HL-60 (cell line): Measurements from ENCODE around the gene UGT2A3.

Source experiments
- DNase-seq, 2 experiments: peaks; one replicate each; pipeline ENCODE4 v3.0.0-alpha.2; 2010 to 2020; ENCODE audit warnings: low read depth in 1 of 2, low spot score in 1 of 2
- H3K27ac ChIP-seq: fragments of 250-450 bp; sonication (Bioruptor Pico); replicated peaks from 2 replicates; pipeline ENCODE4 v1.5.1; 2020; ENCODE audit warnings: mild to moderate bottlenecking, moderate library complexity
- H3K27me3 ChIP-seq: fragments of 250-450 bp; sonication (Bioruptor Pico); 2 replicates; pipeline ENCODE4 v1.5.1; 2021; ENCODE audit warnings: mild to moderate bottlenecking, moderate library complexity; ENCODE audit not compliant: insufficient read depth, poor library complexity, severe bottlenecking
- H3K4me3 ChIP-seq: replicated peaks from 2 replicates; pipeline ENCODE4 v1.5.1; 2011; ENCODE audit warnings: mild to moderate bottlenecking, control low read depth, low read length; ENCODE audit not compliant: insufficient read depth
- GABPA ChIP-seq: IDR thresholded peaks from 2 replicates; pipeline ENCODE4 v1.6.1; 2012; ENCODE audit warnings: low read depth
- POLR2AphosphoS5 ChIP-seq: IDR thresholded peaks from 2 replicates; pipeline ENCODE4 v1.6.1; 2012; ENCODE audit warnings: low read depth
- SPI1 ChIP-seq: IDR thresholded peaks from 2 replicates; pipeline ENCODE4 v1.6.1; 2012; ENCODE audit warnings: low read depth, mild to moderate bottlenecking, borderline replicate concordance
- long read RNA-seq: library from polyadenylated mRNA; unstranded; transcript quantifications from one replicate; pipeline ENCODE4 v2.0.0, GENCODE V29; 2020
- TF ChIP-seq, protein P1 (sequence below): IDR thresholded peaks from 2 replicates; pipeline ENCODE4 v1.6.1; 2012; ENCODE audit warnings: low read depth; ENCODE audit not compliant: insufficient replicate concordance
- TF ChIP-seq, protein P2 (sequence below): IDR thresholded peaks from one replicate; pipeline ENCODE4 v1.5.1; 2011; ENCODE audit warnings: low read length, control low read depth, inconsistent platforms; ENCODE audit not compliant: insufficient read depth

Gene UGT2A3
- long read RNA-seq, result 0 reads

DNA sequence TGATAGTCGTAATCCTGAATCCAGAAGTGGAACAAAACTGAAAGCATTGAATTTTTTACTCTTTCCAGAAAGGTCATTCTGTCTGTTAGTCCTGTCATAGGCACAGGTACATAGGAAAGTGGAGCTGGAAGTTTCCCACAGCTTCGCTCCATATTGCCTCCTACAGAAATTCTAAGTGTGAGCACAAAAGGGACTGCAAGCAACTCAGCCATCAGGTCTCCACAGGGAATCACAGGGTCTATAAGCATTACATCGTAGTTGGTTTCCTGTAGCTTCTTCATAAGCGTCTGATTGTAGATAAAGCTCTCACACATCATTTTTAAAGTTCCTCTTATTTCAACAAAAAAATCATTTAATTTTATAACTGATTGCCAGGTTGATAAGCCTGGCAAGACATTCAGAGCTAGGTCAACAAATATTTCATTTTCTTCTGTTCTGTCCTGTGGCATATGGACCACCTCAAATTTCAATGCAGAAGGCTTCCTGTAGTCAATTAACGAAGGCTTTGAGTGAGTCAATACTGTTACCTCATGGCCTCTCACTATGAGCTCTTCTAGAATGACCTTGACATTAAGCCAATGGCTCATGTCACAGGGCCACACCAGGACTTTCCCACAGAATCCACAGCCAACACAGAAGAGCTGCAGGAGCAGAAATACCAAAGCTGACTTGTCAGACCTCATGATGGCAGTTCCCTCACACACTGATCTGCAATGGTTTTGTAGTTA, at the start of gene UGT2A3:
Gene UGT2A3, minus strand, starts transcription at position 727 of the 728 bp plus-strand sequence. Its CDS starts 44 bp downstream, at position 683.
- TF ChIP-seq, protein P1, sequence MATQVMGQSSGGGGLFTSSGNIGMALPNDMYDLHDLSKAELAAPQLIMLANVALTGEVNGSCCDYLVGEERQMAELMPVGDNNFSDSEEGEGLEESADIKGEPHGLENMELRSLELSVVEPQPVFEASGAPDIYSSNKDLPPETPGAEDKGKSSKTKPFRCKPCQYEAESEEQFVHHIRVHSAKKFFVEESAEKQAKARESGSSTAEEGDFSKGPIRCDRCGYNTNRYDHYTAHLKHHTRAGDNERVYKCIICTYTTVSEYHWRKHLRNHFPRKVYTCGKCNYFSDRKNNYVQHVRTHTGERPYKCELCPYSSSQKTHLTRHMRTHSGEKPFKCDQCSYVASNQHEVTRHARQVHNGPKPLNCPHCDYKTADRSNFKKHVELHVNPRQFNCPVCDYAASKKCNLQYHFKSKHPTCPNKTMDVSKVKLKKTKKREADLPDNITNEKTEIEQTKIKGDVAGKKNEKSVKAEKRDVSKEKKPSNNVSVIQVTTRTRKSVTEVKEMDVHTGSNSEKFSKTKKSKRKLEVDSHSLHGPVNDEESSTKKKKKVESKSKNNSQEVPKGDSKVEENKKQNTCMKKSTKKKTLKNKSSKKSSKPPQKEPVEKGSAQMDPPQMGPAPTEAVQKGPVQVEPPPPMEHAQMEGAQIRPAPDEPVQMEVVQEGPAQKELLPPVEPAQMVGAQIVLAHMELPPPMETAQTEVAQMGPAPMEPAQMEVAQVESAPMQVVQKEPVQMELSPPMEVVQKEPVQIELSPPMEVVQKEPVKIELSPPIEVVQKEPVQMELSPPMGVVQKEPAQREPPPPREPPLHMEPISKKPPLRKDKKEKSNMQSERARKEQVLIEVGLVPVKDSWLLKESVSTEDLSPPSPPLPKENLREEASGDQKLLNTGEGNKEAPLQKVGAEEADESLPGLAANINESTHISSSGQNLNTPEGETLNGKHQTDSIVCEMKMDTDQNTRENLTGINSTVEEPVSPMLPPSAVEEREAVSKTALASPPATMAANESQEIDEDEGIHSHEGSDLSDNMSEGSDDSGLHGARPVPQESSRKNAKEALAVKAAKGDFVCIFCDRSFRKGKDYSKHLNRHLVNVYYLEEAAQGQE, result no peak
- TF ChIP-seq POLR2AphosphoS5 (no peak), GABPA (no peak), SPI1 (no peak)
- TF ChIP-seq, protein P2, sequence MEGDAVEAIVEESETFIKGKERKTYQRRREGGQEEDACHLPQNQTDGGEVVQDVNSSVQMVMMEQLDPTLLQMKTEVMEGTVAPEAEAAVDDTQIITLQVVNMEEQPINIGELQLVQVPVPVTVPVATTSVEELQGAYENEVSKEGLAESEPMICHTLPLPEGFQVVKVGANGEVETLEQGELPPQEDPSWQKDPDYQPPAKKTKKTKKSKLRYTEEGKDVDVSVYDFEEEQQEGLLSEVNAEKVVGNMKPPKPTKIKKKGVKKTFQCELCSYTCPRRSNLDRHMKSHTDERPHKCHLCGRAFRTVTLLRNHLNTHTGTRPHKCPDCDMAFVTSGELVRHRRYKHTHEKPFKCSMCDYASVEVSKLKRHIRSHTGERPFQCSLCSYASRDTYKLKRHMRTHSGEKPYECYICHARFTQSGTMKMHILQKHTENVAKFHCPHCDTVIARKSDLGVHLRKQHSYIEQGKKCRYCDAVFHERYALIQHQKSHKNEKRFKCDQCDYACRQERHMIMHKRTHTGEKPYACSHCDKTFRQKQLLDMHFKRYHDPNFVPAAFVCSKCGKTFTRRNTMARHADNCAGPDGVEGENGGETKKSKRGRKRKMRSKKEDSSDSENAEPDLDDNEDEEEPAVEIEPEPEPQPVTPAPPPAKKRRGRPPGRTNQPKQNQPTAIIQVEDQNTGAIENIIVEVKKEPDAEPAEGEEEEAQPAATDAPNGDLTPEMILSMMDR, result no peak
- Histone ChIP-seq H3K4me3 (no peak within 1 kb of the TSS), H3K27ac (no peak within 1 kb of the TSS), H3K27me3 (no peaks in the 10 kb centered on the region)
- no peak for DNase-seq

DNA sequence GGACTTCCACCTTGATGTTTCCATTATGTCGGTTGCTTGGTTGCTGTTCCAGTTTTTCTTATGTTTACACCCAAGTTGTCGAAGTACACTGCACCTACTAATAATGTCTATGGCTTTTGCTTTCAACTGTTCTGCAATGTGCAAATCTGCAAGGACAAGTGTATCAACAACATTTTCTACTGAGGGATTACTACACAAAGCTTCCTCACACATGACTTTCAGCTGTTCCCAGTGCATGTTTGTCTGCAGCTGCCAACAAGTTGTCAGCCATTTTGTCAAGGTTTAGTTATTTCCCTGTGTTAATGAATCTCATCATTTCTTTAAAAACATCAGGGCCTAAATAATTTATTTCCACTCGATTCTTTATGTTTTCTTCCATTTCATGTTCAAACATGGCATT, 45.4 kb upstream of the UGT2A3 start:
- no peak overlapping the region for H3K27ac ChIP-seq
- no peak overlapping the region for H3K4me3 ChIP-seq
- H3K27me3 ChIP-seq, result no peaks in the 10 kb centered on the region
- TF ChIP-seq SPI1, result no peak
- no peak for TF ChIP-seq POLR2AphosphoS5
- no peak for TF ChIP-seq GABPA
- TF ChIP-seq, protein P1, result no peak
- TF ChIP-seq, protein P2, result no peak
- DNase-seq, result no peak

DNA sequence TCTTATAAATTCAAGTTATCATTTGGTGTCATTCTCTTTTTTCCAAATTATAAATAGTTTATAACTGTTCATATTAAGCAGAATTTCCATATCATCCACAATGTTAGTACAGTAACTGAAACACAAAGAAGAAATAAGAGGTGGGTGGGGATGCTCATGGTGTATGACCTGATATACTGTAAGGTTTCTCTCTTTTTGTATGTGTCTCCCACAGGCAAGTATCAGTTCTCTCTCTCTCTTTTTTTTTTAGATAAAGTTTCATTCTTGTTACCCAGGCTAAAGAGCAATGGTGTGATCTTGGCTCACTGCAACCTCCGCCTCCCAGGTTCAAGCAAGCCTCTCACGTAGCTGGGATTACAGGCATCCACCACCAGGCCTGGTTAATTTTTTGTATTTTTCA, 43.7 kb upstream of the UGT2A3 start:
- DNase-seq, result no peak
- Histone ChIP-seq H3K4me3 (no peak overlapping the region), H3K27me3 (no peaks in the 10 kb centered on the region), H3K27ac (no peak overlapping the region)
- TF ChIP-seq POLR2AphosphoS5 (no peak), SPI1 (no peak), GABPA (no peak)
- TF ChIP-seq, protein P1, result no peak
- TF ChIP-seq, protein P2, result no peak
